H1 (cell line): ENCODE data around the gene TIMP1. TPM values are rescaled to one million over a fixed set of nuclear protein-coding genes. Genes with fewer than 3 reads are reported as not detected.

Experiments used
- CTCF ChIA-PET: fragments of 300-600 bp; sonication (Branson Sonifier 250); formaldehyde crosslinking; loops from one replicate; lab custom pipeline; 2021; ENCODE audit not compliant: partially characterized antibody; lab: Charles Lee
- POLR2A ChIA-PET: fragments of 300-600 bp; sonication (Branson Sonifier 250); formaldehyde crosslinking; loops from one replicate; lab custom pipeline; 2021; ENCODE audit warnings: inconsistent platforms; ENCODE audit not compliant: partially characterized antibody; lab: Charles Lee
- DNase-seq, 2 experiments: peaks; one replicate each; pipeline versions ENCODE4 v3.0.0 to v3.0.0-alpha.2; 2010 to 2022; ENCODE audit warnings: low spot score in 2 of 2, low read depth in 1 of 2, mixed read lengths in 1 of 2
- FAIRE-seq: peaks from 2 replicates; lab custom pipeline; 2011; peaks lifted over from hg19 to GRCh38; lab: Jason Lieb, UNC
- H2AFZ ChIP-seq: 2 replicates; pipeline ENCODE4 v1.8.1; 2012; ENCODE audit warnings: low read length, inconsistent platforms
- H2AK5ac ChIP-seq: 2 replicates; pipeline ENCODE4 v1.6.1; 2013; ENCODE audit warnings: low read depth, low read length
- H2BK120ac ChIP-seq: replicated peaks from 2 replicates; pipeline ENCODE3; 2013; ENCODE audit warnings: low read depth, low read length, inconsistent platforms
- H2BK12ac ChIP-seq: 2 replicates; pipeline ENCODE4 v1.6.1; 2013; ENCODE audit warnings: low read depth, low read length
- H2BK15ac ChIP-seq: 2 replicates; pipeline ENCODE4 v1.6.1; 2013; ENCODE audit warnings: low read length
- H2BK20ac ChIP-seq: 2 replicates; pipeline ENCODE4 v1.6.1; 2013; ENCODE audit warnings: low read length
- H2BK5ac ChIP-seq: 2 replicates; pipeline ENCODE4 v1.6.1; 2013; ENCODE audit warnings: low read depth, low read length
- H3K14ac ChIP-seq: 2 replicates; pipeline ENCODE4 v1.6.1; 2013; ENCODE audit warnings: inconsistent platforms; ENCODE audit not compliant: insufficient read length
- H3K18ac ChIP-seq: 2 replicates; pipeline ENCODE4 v1.6.1; 2013; ENCODE audit warnings: low read length; ENCODE audit errors: extremely low read depth
- H3K23ac ChIP-seq: 2 replicates; pipeline ENCODE4 v1.6.1; 2013; ENCODE audit warnings: inconsistent platforms; ENCODE audit not compliant: insufficient read length
- H3K23me2 ChIP-seq: 2 replicates; pipeline ENCODE4 v1.6.1; 2013; ENCODE audit warnings: low read depth, low read length
- H3K27ac ChIP-seq: 2 replicates; pipeline ENCODE4 v1.6.1; 2011; ENCODE audit warnings: low read depth, low read length, inconsistent platforms
- H3K27me3 ChIP-seq, 4 experiments: replicated peaks in 1 of 4; 1 replicate in 1 of 4; 2 replicates in 3 of 4; pipeline versions ENCODE4 v1.6.1 to v1.8.1; 2011 to 2013; ENCODE audit warnings: low read length in 3 of 4, mild to moderate bottlenecking in 3 of 4, inconsistent platforms in 2 of 4, mixed read lengths in 2 of 4, moderate library complexity in 1 of 4; ENCODE audit not compliant: control insufficient read depth in 3 of 4, insufficient read depth in 3 of 4; ENCODE audit errors: extremely low read depth in 1 of 4
- H3K36me3 ChIP-seq, 4 experiments: 2 replicates each; pipeline versions ENCODE4 v1.6.1 to v1.8.1; 2011 to 2013; ENCODE audit warnings: mild to moderate bottlenecking in 4 of 4, low read length in 3 of 4, moderate library complexity in 2 of 4, control low read depth in 1 of 4, inconsistent platforms in 1 of 4; ENCODE audit not compliant: insufficient read depth in 4 of 4, control insufficient read depth in 2 of 4
- H3K4ac ChIP-seq: replicated peaks from 2 replicates; pipeline ENCODE3; 2013; ENCODE audit warnings: low read length, low read depth, mixed read lengths, inconsistent platforms; ENCODE audit not compliant: insufficient read length
- H3K4me1 ChIP-seq, 4 experiments: replicated peaks in 1 of 4; 1 replicate in 1 of 4; 2 replicates in 3 of 4; pipeline versions ENCODE4 v1.6.1 to v1.8.1; 2011 to 2013; ENCODE audit warnings: low read length in 3 of 4, inconsistent platforms in 2 of 4, mixed read lengths in 1 of 4; ENCODE audit not compliant: insufficient read depth in 4 of 4, control insufficient read depth in 3 of 4
- H3K4me2 ChIP-seq, 2 experiments: 2 replicates each; pipeline versions ENCODE4 v1.6.1 to v1.8.1; 2011 to 2013; ENCODE audit warnings: low read depth in 2 of 2, low read length in 2 of 2, control low read depth in 1 of 2, inconsistent platforms in 1 of 2, mild to moderate bottlenecking in 1 of 2; ENCODE audit not compliant: insufficient read depth in 1 of 2
- H3K4me3 ChIP-seq, 4 experiments: fragments of 200-600, 300-600 bp in 1 of 4; sonication (generic), shearing (Covaris generic), sonication (Bioruptor Twin) in 1 of 4; 2 replicates each; pipeline versions ENCODE4 v1.5.1 to v1.8.1; 2011 to 2016; ENCODE audit warnings: low read length in 4 of 4, low read depth in 3 of 4, control low read depth in 2 of 4, inconsistent platforms in 2 of 4, mild to moderate bottlenecking in 2 of 4, mixed read lengths in 1 of 4, moderate library complexity in 1 of 4; ENCODE audit not compliant: insufficient read depth in 2 of 4; ENCODE audit errors: extremely low read depth in 1 of 4
- H3K56ac ChIP-seq: replicated peaks from 2 replicates; pipeline ENCODE3; 2013; ENCODE audit warnings: low read depth, mild to moderate bottlenecking, mixed read lengths, low read length, inconsistent platforms; ENCODE audit not compliant: insufficient read length
- H3K79me1 ChIP-seq: 2 replicates; pipeline ENCODE4 v1.6.1; 2013; ENCODE audit warnings: low read depth, low read length, control low read depth
- H3K79me2 ChIP-seq, 2 experiments: 2 replicates each; pipeline versions ENCODE4 v1.6.1 to v1.8.1; 2012 to 2013; ENCODE audit warnings: low read length in 2 of 2, mild to moderate bottlenecking in 2 of 2, inconsistent platforms in 1 of 2; ENCODE audit not compliant: insufficient read depth in 2 of 2, control insufficient read depth in 1 of 2
- H3K9ac ChIP-seq, 4 experiments: replicated peaks in 1 of 4; 1 replicate in 1 of 4; 2 replicates in 3 of 4; pipeline versions ENCODE4 v1.6.1 to v1.8.1; 2011 to 2013; ENCODE audit warnings: low read depth in 3 of 4, low read length in 3 of 4, control low read depth in 2 of 4, mild to moderate bottlenecking in 2 of 4, moderate library complexity in 2 of 4, inconsistent platforms in 1 of 4; ENCODE audit errors: extremely low read depth in 1 of 4
- H3K9me3 ChIP-seq, 2 experiments: 2 replicates each; pipeline versions ENCODE4 v1.6.1 to v1.8.1; 2012 to 2013; ENCODE audit warnings: mild to moderate bottlenecking in 2 of 2, moderate library complexity in 2 of 2, control low read depth in 1 of 2, inconsistent platforms in 1 of 2, low read depth in 1 of 2, low read length in 1 of 2, mixed read lengths in 1 of 2; ENCODE audit not compliant: insufficient read depth in 2 of 2
- H4K20me1 ChIP-seq, 2 experiments: replicated peaks in 1 of 2; 2 replicates each; pipeline versions ENCODE3 to v1.8.1; 2011 to 2013; ENCODE audit warnings: inconsistent platforms in 2 of 2, low read length in 2 of 2, mild to moderate bottlenecking in 1 of 2; ENCODE audit not compliant: insufficient read depth in 2 of 2, control insufficient read depth in 1 of 2
- H4K5ac ChIP-seq: 2 replicates; pipeline ENCODE4 v1.6.1; 2013; ENCODE audit warnings: low read length, low read depth, mixed read lengths, inconsistent platforms; ENCODE audit not compliant: insufficient read length
- H4K8ac ChIP-seq: 2 replicates; pipeline ENCODE4 v1.8.0; 2013; ENCODE audit warnings: mild to moderate bottlenecking, moderate library complexity, low read length, inconsistent platforms; ENCODE audit not compliant: insufficient read depth; ENCODE audit errors: extremely low read depth
- H4K91ac ChIP-seq: replicated peaks from 2 replicates; pipeline ENCODE3; 2013; ENCODE audit warnings: low read length, mixed read lengths, inconsistent platforms; ENCODE audit not compliant: insufficient read length
- BACH1 ChIP-seq: IDR thresholded peaks from 2 replicates; pipeline ENCODE4 v1.6.1; 2012; ENCODE audit warnings: low read length, improper control_type of control experiment
- CTCF ChIP-seq, 3 experiments: IDR thresholded peaks; 1 replicate in 2 of 3; 2 replicates in 1 of 3; pipeline versions ENCODE4 v1.5.1 to v1.6.1; 2011; ENCODE audit warnings: low read length in 3 of 3, mild to moderate bottlenecking in 3 of 3, inconsistent platforms in 2 of 3, low read depth in 1 of 3, moderate library complexity in 1 of 3; ENCODE audit not compliant: insufficient read depth in 1 of 3; ENCODE audit errors: control extremely low read depth in 1 of 3
- GTF2F1 ChIP-seq: IDR thresholded peaks from 2 replicates; pipeline ENCODE4 v1.6.1; 2012; ENCODE audit warnings: low read depth, low read length, improper control_type of control experiment, borderline replicate concordance
- HDAC2 ChIP-seq, 2 experiments: fragments of 300-600 bp in 1 of 2; sonication (generic) in 1 of 2; IDR thresholded peaks; 2 replicates each; pipeline ENCODE4 v1.6.1; 2011 to 2012; ENCODE audit warnings: low read depth in 2 of 2, low read length in 2 of 2, mild to moderate bottlenecking in 2 of 2, moderate library complexity in 2 of 2, borderline replicate concordance in 1 of 2, inconsistent platforms in 1 of 2
- JUN ChIP-seq: IDR thresholded peaks from 2 replicates; pipeline ENCODE4 v1.6.1; 2011; ENCODE audit warnings: low read depth, mild to moderate bottlenecking, improper control_type of control experiment, low read length
- NANOG ChIP-seq: IDR thresholded peaks from 2 replicates; pipeline ENCODE4 v1.6.1; 2011; ENCODE audit warnings: low read length, low read depth, mild to moderate bottlenecking, inconsistent platforms; ENCODE audit not compliant: insufficient read depth, poor library complexity, severe bottlenecking
- NRF1 ChIP-seq: IDR thresholded peaks from 2 replicates; pipeline ENCODE4 v1.6.1; 2011; ENCODE audit warnings: mild to moderate bottlenecking, low read depth, low read length, improper control_type of control experiment
- POLR2A ChIP-seq, 2 experiments: IDR thresholded peaks; 1 replicate in 1 of 2; 2 replicates in 1 of 2; pipeline ENCODE4 v1.6.1; 2011; ENCODE audit warnings: low read depth in 2 of 2, low read length in 2 of 2, mild to moderate bottlenecking in 2 of 2; ENCODE audit errors: control extremely low read depth in 1 of 2
- RAD21 ChIP-seq, 2 experiments: IDR thresholded peaks in 1 of 2; conservative IDR thresholded peaks in 1 of 2; 2 replicates each; pipeline ENCODE4 v1.6.1; 2011; ENCODE audit warnings: low read depth in 2 of 2, low read length in 2 of 2, improper control_type of control experiment in 1 of 2, inconsistent platforms in 1 of 2, mild to moderate bottlenecking in 1 of 2, moderate library complexity in 1 of 2
- RBBP5 ChIP-seq: IDR thresholded peaks from 2 replicates; pipeline ENCODE4 v1.7.1; 2012; ENCODE audit warnings: low read depth, mild to moderate bottlenecking, inconsistent platforms, low read length, moderate library complexity, borderline replicate concordance
- SP4 ChIP-seq: IDR thresholded peaks from 2 replicates; pipeline ENCODE4 v1.6.1; 2012; ENCODE audit warnings: low read length, inconsistent platforms
- TAF1 ChIP-seq: IDR thresholded peaks from 2 replicates; pipeline ENCODE4 v1.6.1; 2011; ENCODE audit warnings: mild to moderate bottlenecking, low read depth, low read length
- whole genome bisulfite sequencing, 2 experiments: shearing (Covaris generic) in 1 of 2; methylation state at CpG; one replicate each; pipeline versions ENCODE4 v1.1.6 to v1.1.7; 2013 to 2015; ENCODE audit warnings: low lambda C conversion rate in 2 of 2, mixed read lengths in 2 of 2, inconsistent platforms in 1 of 2, low coverage in 1 of 2, missing lambda C conversion rate in 1 of 2; ENCODE audit not compliant: insufficient replicate concordance in 2 of 2, insufficient coverage in 1 of 2, insufficient read length in 1 of 2; ENCODE audit errors: extremely low coverage in 1 of 2, missing lambda C conversion rate in 1 of 2; 5-methylcytosine and 5-hydroxymethylcytosine counted together
- polyA plus RNA-seq, 7 experiments: library from polyadenylated mRNA; depleted of rRNA in 3 of 7; stranded (reverse) in 5 of 7; unstranded in 2 of 7; fragments of >200 nt in 5 of 7; fragments of 200-250 nt in 2 of 7; gene quantifications; 1 replicate in 5 of 7; 2 replicates in 1 of 7; 4 replicates in 1 of 7; pipeline versions ENCODE4 v1.2.1 to v1.2.3, GENCODE V29; 2011 to 2013; ENCODE audit warnings: missing spikeins in 2 of 7, mixed read lengths in 2 of 7
- total RNA-seq: library from RNA; stranded (reverse); fragmentation: NEBNext Ultra II Directional; extraction: Animal tissue kit (Norgen Biotek cat#: 25700); gene quantifications from 2 replicates; pipeline ENCODE4 v1.2.1, GENCODE V29; 2021

The TIMP1 gene
- total and polyA plus RNA-seq, 2 of the 8 experiments (the other 6 are each of a cell fraction or from before 2014, with no cell fraction given), result 58.6 to 142 TPM

GRCh38 chrX:47611489-47611888 lies 29.3 kb downstream of the TIMP1 start:
- no peak overlapping the region for H3K14ac ChIP-seq
- H4K8ac ChIP-seq, result no peak overlapping the region
- H2BK5ac ChIP-seq, result no peak overlapping the region
- no peak overlapping the region for H3K18ac ChIP-seq
- H2BK15ac ChIP-seq, result no peak overlapping the region
- no peak overlapping the region for H2BK120ac ChIP-seq
- H3K23ac ChIP-seq, result no peak overlapping the region
- H3K23me2 ChIP-seq, result no peaks in the 10 kb centered on the region
- H3K56ac ChIP-seq, result no peak overlapping the region
- H3K9me3 ChIP-seq, result no peaks in the 10 kb centered on the region
- H3K9ac ChIP-seq, result no peak overlapping the region
- ChIA-PET CTCF (no interaction called here), POLR2A (interaction anchor here (0.6 kb wide), 1 partner anchor 12 kb away, joined by 3 read pairs; no protein-coding TSS in a partner anchor)
- H3K79me2 ChIP-seq, result no peaks in the 10 kb centered on the region
- H2BK20ac ChIP-seq, result no peak overlapping the region
- no peak overlapping the region for H3K4ac ChIP-seq
- H4K5ac ChIP-seq, result no peak overlapping the region
- FAIRE-seq (no peak), DNase-seq (no peak)
- 92% methylated on average over 2 of the region's 2 CpGs; no CpG with 5 or more reads in 1 of the 2 experiments for whole genome bisulfite sequencing, 2 experiments
- H2BK12ac ChIP-seq, result no peak overlapping the region
- H3K36me3 ChIP-seq, result no peaks in the 10 kb centered on the region
- H3K4me2 ChIP-seq, result no peak overlapping the region
- H3K4me1 ChIP-seq, result peaks cover 0 to 8% (median 3%) of the 10 kb centered on the region in 4 experiments; a peak in 6 of 7 replicates
- no peak overlapping the region for H3K4me3 ChIP-seq
- H4K91ac ChIP-seq, result no peak overlapping the region
- no peak overlapping the region for H2AFZ ChIP-seq
- H4K20me1 ChIP-seq, result no peaks in the 10 kb centered on the region
- H3K27me3 ChIP-seq, result no peaks in the 10 kb centered on the region
- H3K27ac ChIP-seq, result no peak overlapping the region
- H3K79me1 ChIP-seq, result no peaks in the 10 kb centered on the region
- no peak overlapping the region for H2AK5ac ChIP-seq
- TF ChIP-seq NANOG (no peak), BACH1 (no peak), RBBP5 (no peak), SP4 (no peak), JUN (no peak), POLR2A (IDR thresholded peaks at IDR 0.05; ENCODE audit: control extremely low read depth in 1 of 2, low read depth in 2 of 2, low read length in 2 of 2) (no peak), GTF2F1 (no peak), HDAC2 (IDR thresholded peaks at IDR 0.05; ENCODE audit: borderline replicate concordance in 1 of 2, low read depth in 2 of 2, low read length in 2 of 2) (no peak), CTCF (IDR thresholded peaks at IDR 0.05; ENCODE audit: control extremely low read depth in 1 of 3, insufficient read depth in 1 of 3, low read depth in 1 of 3, low read length in 3 of 3) (no peak), NRF1 (no peak), RAD21 (IDR thresholded peaks at IDR 0.05 in 1 of 2, conservative IDR thresholded peaks at IDR 0.05 in 1 of 2; ENCODE audit: low read depth in 2 of 2, low read length in 2 of 2) (no peak), TAF1 (no peak)
